GM18951 (cell line): Measurements from ENCODE around the gene NAMPT.
"Not testable (repeated sequence)": the region's sequence is repeated elsewhere in the genome, so short reads cannot be mapped to it uniquely, and the experiment has no call there.

Source experiments
- POLR2A ChIP-seq: IDR thresholded peaks from 4 replicates; pipeline ENCODE4 v1.6.1; 2011; ENCODE audit warnings: mild to moderate bottlenecking; ENCODE audit not compliant: insufficient read length, insufficient read depth; ENCODE audit errors: extremely low read depth
- in situ Hi-C: fragments of 300-500 bp; cut with MboI; formaldehyde crosslinking; loops from one replicate; pipeline ENCODE4 v1.12.0; 2022; ENCODE audit warnings: low sequenced_read_pairs, mixed read lengths, inconsistent platforms; ENCODE audit not compliant: unreplicated experiment

NAMPT gene

GRCh38 chr7:106218546-106218945 is 66.2 kb downstream of the NAMPT start:
- no peak for TF ChIP-seq POLR2A
- in situ Hi-C loops, result no loop called here

GRCh38 chr7:106216923-106217542 is 67.8 kb downstream of the NAMPT start:
- in situ Hi-C loops, result no loop called here
- TF ChIP-seq POLR2A, result no peak

DNA sequence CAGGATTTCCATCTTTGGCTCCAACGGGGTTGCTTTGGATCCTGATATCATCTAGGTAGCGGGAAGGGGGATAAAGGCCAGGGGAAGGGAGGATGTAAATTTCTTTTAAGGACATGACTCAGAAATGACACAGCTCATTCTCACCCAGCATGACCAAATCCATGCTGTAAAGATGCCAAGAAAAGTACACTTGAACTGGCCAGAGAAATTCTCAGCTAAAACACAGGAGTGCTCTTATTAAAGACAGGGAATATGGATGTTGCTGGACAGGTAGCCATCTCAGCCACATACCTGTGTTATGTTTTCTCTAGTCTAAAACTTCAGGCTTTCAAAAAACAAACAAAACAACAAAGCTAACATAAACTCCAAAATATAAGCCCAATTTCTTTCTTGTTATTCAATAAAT is 68.3 kb downstream of the NAMPT start:
- in situ Hi-C loops, result no loop called here
- TF ChIP-seq POLR2A, result no peak

- in situ Hi-C loops, result no loop called here
- no peak for TF ChIP-seq POLR2A
These were observed 68.8 kb downstream of the NAMPT start for GRCh38 chr7:106215868-106216516.

DNA sequence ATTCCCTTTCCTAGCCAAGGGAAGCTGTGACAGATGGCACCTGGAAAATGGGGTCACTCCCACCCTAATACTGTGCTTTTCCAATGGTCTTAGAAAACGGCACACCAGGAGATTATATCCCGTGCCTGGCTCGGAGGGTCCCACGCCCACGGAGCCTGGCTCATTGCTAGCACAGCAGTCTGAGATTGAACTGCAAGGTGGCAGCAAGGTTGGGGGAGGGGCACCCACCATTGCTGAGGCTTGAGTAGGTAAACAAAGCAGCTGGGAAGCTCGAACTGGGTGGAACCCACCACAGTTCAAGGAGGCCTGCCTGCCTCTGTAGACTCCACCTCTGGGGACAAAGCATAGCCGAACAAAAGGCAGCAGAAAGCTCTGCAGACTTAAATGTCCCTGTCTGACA is 75.8 kb downstream of the NAMPT start:
- in situ Hi-C loops, result not testable (repeated sequence)

DNA sequence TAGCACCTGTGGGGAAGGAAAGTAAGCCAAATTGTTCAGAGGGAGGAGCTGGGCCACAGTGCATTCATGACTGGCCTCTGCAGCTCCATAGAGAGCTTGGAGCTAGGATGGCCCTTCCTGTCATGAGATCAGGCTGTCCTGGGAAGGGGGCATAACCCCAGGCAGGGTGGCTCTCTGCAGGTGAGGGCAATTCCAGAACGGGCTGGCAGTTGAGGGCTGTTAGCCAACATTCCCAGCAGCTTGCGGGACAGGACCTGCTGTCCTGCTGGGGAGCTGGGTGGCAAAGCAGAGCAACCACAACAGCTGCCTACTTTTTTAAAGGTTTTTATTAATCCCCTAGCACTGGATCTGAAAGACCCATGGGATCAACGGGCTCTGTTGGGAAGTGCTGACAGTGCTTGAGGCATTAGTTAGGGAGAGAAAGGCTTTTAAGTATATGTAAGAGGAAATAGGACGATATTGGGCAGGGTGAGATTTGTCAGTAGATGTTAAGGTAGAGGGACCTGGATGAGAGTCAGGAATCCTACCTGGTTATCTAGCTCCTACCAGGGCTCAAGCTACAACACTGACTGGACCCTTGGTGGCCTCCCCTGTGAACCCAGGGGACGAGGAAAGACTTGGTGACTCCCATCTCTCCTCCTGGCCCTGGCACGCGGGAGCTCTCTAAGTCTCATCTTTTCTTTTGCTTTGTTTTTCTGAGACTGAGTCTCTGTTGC is 77.8 kb downstream of the NAMPT start:
- in situ Hi-C loops, result no loop called here
- TF ChIP-seq POLR2A, result no peak

- no peak for TF ChIP-seq POLR2A
- in situ Hi-C loops, result no loop called here
These were observed 79.1 kb downstream of the NAMPT start for GRCh38 chr7:106205621-106206222.

DNA sequence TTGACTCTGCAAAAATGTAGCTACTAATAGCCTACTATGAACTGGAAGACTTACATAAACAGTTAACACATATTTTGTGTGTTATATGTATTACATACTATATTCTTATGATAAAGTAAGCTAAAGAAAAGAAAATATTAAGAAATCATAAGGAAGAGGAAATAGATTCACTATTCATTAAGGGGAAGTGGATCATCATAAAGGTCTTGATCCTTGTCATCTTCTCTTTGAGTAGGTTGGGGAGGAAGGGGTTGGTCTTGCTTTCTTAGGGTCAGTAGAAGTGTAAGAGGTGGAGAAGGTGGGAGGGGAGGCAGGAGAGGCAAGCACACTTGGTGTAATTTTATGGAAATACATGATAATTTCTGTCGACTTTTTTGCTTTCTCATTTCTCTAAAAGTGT is 81.3 kb downstream of the NAMPT start:
- in situ Hi-C loops, result no loop called here
- no peak for TF ChIP-seq POLR2A

DNA sequence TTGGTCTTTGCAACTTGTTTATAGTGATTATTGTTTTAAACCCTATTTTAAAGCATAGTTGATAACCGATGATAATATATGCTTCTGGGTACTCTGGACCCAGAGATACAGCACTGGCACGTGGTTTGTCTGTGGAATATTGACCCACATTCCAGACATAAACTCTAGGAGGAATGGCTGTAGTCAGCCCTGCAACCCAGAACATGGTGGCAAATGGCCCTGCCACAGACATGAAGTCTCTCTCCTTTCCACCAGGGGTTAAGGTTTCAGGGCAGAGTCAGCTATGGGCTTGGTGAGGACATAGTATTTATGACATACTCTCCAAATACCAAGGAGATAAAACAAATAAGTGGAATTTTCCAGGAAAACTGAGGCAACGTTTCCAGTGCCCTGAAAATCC is 83.6 kb downstream of the NAMPT start:
- in situ Hi-C loops, result no loop called here
- TF ChIP-seq POLR2A, result no peak

GRCh38 chr7:106199813-106200364 is 84.9 kb downstream of the NAMPT start:
- in situ Hi-C loops, result loop anchor here (25.0 kb wide), 1 partner anchor 437 kb away; no protein-coding TSS in a partner anchor
- no peak for TF ChIP-seq POLR2A

DNA sequence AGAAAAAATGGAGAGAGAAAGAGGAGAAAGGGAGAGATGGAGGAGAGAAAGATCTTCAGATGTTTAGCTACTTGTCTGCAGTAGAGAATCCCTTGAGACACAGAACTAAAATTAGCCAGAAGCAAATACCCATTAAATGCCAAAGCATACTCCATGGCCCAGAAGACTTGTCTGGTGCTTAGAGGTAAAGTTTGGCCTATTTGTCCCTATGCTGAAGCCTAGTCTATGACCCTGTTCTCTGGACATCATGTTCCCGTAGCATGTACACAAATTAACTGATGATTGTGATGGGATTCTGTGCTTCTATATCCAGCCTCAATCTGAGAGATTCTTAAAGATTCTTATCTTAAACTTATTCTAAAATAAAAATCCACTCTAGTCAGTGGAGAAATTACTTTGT is 85.8 kb downstream of the NAMPT start:
- no peak for TF ChIP-seq POLR2A
- in situ Hi-C loops, result loop anchor here (25.0 kb wide), 1 partner anchor 438 kb away; no protein-coding TSS in a partner anchor
